MV-4-11 (cell line): ENCODE results near the gene MAP3K13.

Experiments
- DNase-seq: peaks from one replicate; lab custom pipeline; 2025; lab: John Stamatoyannopoulos, UW

Gene MAP3K13

GRCh38 chr3:185362850-185363661 is at the start of gene MAP3K13:
MAP3K13 (plus strand) TSS chr3:185363136; CDS start chr3:185428582, 65,446 bp downstream.
- DNase-seq = peak; percentile 89

GRCh38 chr3:185313693-185314246 is 49.2 kb upstream of the MAP3K13 start:
- no peak for DNase-seq

GRCh38 chr3:185316740-185317412 is 46.1 kb upstream of the MAP3K13 start:
- DNase-seq = peak; percentile 55

- no peak for DNase-seq
Observed at GRCh38 chr3:185317674-185318073, 45.3 kb upstream of the MAP3K13 start.

GRCh38 chr3:185318141-185318540 is 44.8 kb upstream of the MAP3K13 start:
- no peak for DNase-seq

- no peak for DNase-seq
Observed at GRCh38 chr3:185319801-185320200, 43.1 kb upstream of the MAP3K13 start.

- DNase-seq = no peak
Observed at GRCh38 chr3:185320949-185321348, 42.0 kb upstream of the MAP3K13 start.

- no peak for DNase-seq
Observed at GRCh38 chr3:185322101-185322719, 40.7 kb upstream of the MAP3K13 start.

- DNase-seq = no peak
Observed at GRCh38 chr3:185325946-185326791, 36.8 kb upstream of the MAP3K13 start.

GRCh38 chr3:185327062-185327461 is 35.9 kb upstream of the MAP3K13 start:
- no peak for DNase-seq

- DNase-seq = no peak
Observed at GRCh38 chr3:185328324-185329004, 34.5 kb upstream of the MAP3K13 start.

- DNase-seq = peak; percentile 64
Observed at GRCh38 chr3:185330238-185330637, 32.7 kb upstream of the MAP3K13 start.

GRCh38 chr3:185330644-185331043 is 32.3 kb upstream of the MAP3K13 start:
- DNase-seq = no peak

GRCh38 chr3:185332026-185332735 is 30.8 kb upstream of the MAP3K13 start:
- peak; percentile 94 for DNase-seq

- DNase-seq = no peak
Observed at GRCh38 chr3:185335799-185336198, 27.1 kb upstream of the MAP3K13 start.

GRCh38 chr3:185337231-185337816 is 25.6 kb upstream of the MAP3K13 start:
- no peak for DNase-seq

- no peak for DNase-seq
Observed at GRCh38 chr3:185339945-185340344, 23.0 kb upstream of the MAP3K13 start.

GRCh38 chr3:185340751-185341150 is 22.2 kb upstream of the MAP3K13 start:
- no peak for DNase-seq

GRCh38 chr3:185341616-185342458 is 21.1 kb upstream of the MAP3K13 start:
- no peak for DNase-seq
